Glutamatergic neuron (in vitro differentiated cells): ENCODE measurements around the gene ZNF628. TPM values are rescaled to one million over a fixed set of nuclear protein-coding genes. Genes with fewer than 3 reads are reported as not detected.

Experiments used
- DNase-seq: peaks from one replicate; pipeline ENCODE4 v3.0.0; 2022
- H3K27ac Mint-ChIP-seq: one replicate; pipeline ENCODE4 v1.8.0; 2020; ENCODE audit warnings: mild to moderate bottlenecking, mixed read lengths, inconsistent platforms; ENCODE audit not compliant: unreplicated experiment
- H3K27me3 Mint-ChIP-seq: one replicate; pipeline ENCODE4 v1.8.0; 2020; ENCODE audit warnings: mild to moderate bottlenecking, moderate library complexity, mixed read lengths, inconsistent platforms; ENCODE audit not compliant: unreplicated experiment
- H3K36me3 Mint-ChIP-seq: one replicate; pipeline ENCODE4 v1.8.0; 2020; ENCODE audit warnings: mild to moderate bottlenecking, mixed read lengths, inconsistent platforms; ENCODE audit not compliant: unreplicated experiment
- H3K4me1 Mint-ChIP-seq: one replicate; pipeline ENCODE4 v1.8.0; 2020; ENCODE audit warnings: mild to moderate bottlenecking, low read depth, mixed read lengths, inconsistent platforms; ENCODE audit not compliant: unreplicated experiment
- H3K4me3 Mint-ChIP-seq: one replicate; pipeline ENCODE4 v1.8.0; 2020; ENCODE audit warnings: mild to moderate bottlenecking, mixed read lengths, inconsistent platforms; ENCODE audit not compliant: unreplicated experiment
- H3K9me3 Mint-ChIP-seq: one replicate; pipeline ENCODE4 v1.8.0; 2020; ENCODE audit warnings: mild to moderate bottlenecking, moderate library complexity, mixed read lengths, inconsistent platforms; ENCODE audit not compliant: unreplicated experiment
- total RNA-seq: library from RNA; stranded (reverse); fragmentation: NEBNext Ultra II Directional; extraction: Animal tissue kit (Norgen Biotek cat#: 25700); gene quantifications from one replicate; pipeline ENCODE4 v1.2.1, GENCODE V29; 2021; ENCODE audit not compliant: unreplicated experiment
- TF ChIP-seq, protein P1 (sequence below): fragments of 200-600 bp; sonication (generic); IDR thresholded peaks from one replicate; pipeline ENCODE4 v1.5.0; 2021; ENCODE audit not compliant: partially characterized antibody, unreplicated experiment

ZNF628 gene
- total RNA-seq, 1 donor from 2014 or later: 13.7 TPM

GRCh38 chr19:55485439-55486011 is 9.1 kb downstream of the ZNF628 start:
- Mint-ChIP-seq H3K9me3 (peaks cover 8% of the 10 kb centered on the region), H3K4me1 (peaks cover 11% of the 10 kb centered on the region), H3K4me3 (peak overlapping the region; percentile 92), H3K36me3 (no peaks in the 10 kb centered on the region), H3K27ac (peak overlapping the region; percentile 84), H3K27me3 (peaks cover 15% of the 10 kb centered on the region)
- DNase-seq: no peak
- TF ChIP-seq, protein P1, sequence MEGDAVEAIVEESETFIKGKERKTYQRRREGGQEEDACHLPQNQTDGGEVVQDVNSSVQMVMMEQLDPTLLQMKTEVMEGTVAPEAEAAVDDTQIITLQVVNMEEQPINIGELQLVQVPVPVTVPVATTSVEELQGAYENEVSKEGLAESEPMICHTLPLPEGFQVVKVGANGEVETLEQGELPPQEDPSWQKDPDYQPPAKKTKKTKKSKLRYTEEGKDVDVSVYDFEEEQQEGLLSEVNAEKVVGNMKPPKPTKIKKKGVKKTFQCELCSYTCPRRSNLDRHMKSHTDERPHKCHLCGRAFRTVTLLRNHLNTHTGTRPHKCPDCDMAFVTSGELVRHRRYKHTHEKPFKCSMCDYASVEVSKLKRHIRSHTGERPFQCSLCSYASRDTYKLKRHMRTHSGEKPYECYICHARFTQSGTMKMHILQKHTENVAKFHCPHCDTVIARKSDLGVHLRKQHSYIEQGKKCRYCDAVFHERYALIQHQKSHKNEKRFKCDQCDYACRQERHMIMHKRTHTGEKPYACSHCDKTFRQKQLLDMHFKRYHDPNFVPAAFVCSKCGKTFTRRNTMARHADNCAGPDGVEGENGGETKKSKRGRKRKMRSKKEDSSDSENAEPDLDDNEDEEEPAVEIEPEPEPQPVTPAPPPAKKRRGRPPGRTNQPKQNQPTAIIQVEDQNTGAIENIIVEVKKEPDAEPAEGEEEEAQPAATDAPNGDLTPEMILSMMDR: no peak

- Mint-ChIP-seq H3K4me1 (peaks cover 10% of the 10 kb centered on the region), H3K4me3 (peak overlapping the region; percentile 92), H3K27me3 (peaks cover 15% of the 10 kb centered on the region), H3K27ac (peak overlapping the region; percentile 94), H3K36me3 (no peaks in the 10 kb centered on the region), H3K9me3 (peaks cover 6% of the 10 kb centered on the region)
- no peak for DNase-seq
- TF ChIP-seq, protein P1: no peak
Measured at GRCh38 chr19:55486043-55486970, 9.9 kb downstream of the ZNF628 start.

DNA sequence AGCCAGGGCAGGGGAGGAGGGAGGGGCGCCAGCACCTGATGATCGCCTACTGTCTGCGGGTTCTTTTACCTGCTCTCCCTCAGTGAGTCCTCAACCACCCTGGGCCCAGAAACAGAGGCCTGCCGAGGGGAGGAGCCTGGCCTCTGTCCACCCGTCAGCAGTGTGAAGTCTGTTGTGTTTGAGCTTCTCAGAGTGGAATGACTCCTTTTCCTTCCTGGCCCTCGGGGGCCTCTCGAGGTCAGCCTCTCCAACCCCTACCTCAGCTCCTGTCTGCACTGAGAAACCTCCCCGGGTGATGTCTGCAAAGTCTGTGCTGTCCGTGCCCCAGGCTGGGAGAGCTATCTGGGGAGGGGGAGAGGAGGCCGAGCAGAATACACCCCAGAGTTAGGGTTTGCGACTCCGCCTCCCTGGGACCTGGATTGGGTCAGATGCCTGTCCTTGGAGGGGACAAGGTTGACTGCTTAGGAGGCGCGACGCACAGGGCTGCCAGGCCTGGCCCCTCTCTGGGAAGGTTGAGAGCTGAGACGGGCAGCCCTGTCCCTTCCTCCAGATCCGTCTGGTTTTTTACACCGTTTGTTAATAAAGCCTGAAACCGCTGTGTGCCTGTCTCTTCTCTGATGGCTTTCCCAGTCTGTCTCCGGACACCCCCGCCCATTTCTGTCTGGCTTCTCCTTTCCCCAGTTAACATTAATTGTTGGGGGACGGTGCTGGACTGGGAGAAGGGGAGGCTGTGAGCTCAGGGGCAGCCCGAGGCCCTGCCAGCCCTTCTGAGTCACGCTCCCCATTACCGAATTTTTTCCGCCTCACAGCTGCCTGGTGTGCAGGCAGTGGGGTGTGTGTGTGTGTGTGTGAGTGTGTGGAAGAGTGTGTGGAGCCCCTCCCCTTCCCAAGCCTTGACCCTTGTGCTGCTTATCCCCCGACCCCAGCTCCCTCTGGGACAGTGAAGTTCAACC is 10.8 kb downstream of the ZNF628 start:
- Mint-ChIP-seq H3K4me3 (peak overlapping the region; percentile 82), H3K27ac (peak overlapping the region; percentile 94), H3K9me3 (peaks cover 7% of the 10 kb centered on the region), H3K4me1 (peaks cover 10% of the 10 kb centered on the region), H3K36me3 (no peaks in the 10 kb centered on the region), H3K27me3 (peaks cover 15% of the 10 kb centered on the region)
- DNase-seq: peak; percentile 50
- TF ChIP-seq, protein P1: no peak

DNA sequence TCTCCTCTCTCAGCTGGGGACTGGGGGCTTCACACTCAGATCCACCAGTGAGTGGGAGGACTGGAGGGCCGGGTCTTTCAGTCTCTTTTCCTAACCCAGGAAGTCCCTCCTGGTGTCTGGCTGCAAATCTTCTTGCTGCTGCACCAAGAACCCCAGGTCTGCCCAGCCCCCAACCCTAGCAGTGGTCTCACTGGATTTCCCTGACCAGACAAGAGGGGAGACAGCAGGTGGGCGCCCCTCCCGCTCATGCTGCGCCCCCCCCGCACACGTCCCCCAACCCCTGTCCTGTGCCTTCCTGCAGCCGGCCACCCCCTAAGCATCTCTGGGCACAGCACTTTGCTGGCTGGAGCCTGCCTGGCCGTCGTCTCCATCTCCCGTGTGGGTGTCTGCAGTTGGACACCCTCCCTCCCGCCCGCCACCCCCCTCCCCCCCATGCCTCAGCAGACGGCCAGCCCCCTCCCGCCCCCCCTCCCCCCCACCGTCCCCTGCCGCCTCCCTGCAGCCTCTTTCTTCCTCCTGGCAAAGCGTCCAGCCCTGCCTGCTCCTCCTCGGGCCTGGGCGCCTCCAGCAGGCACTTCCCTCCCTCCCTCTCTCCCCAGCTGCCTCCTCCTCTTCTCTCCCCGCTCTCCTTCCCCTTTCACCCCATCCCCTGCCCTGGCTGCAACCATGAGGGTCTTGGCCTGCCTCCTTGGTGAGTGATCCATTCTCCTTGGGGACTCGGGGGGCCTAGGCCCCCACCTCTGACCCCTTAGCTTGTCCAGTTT is 11.7 kb downstream of the ZNF628 start, which contains the start of gene SSC5D:
Gene SSC5D (plus strand): TSS at position 513 of the 764 bp plus-strand sequence. CDS start 154 bp downstream, at position 667.
- Mint-ChIP-seq H3K4me1 (peaks cover 10% of the 10 kb centered on the region), H3K27me3 (peaks cover 15% of the 10 kb centered on the region), H3K27ac (peak within 1 kb of the TSS; percentile 94), H3K4me3 (peak within 1 kb of the TSS; percentile 82), H3K9me3 (peaks cover 8% of the 10 kb centered on the region), H3K36me3 (no peaks in the 10 kb centered on the region)
- DNase-seq: peak; percentile 66
- TF ChIP-seq, protein P1: no peak
